ENCODE results near the gene ATP13A5.

ATP13A5 gene

DNA sequence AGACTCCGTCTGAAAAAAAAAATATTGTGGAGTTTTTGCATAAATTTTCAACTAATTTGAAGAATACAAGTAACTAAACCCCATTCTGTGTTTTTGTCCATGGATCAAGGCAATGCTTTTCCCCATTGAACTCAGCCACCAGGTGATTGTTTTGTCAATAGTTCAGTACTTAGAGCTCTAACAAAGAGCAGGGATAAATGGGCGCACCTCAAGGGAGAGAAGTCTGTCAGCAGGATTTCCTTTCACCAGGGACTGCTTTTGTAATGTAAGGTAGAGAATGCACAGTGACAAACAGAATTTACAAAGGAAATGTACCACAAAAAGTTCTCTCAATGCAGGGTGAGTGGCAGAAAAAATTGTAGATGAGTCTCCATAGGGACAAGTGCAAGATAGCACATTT, 10.8 kb upstream of the ATP13A5 start:
- no peak overlapping the region for H3K9ac ChIP-seq (ENCODE audit: low read length in 2 of 2)
- H3K4me3 ChIP-seq (ENCODE audit: low read length in 2 of 2): no peak overlapping the region
- no peaks in the 10 kb centered on the region for H3K36me3 ChIP-seq (ENCODE audit: control insufficient read depth in 2 of 2, insufficient read depth in 2 of 2, low read length in 2 of 2)
- no peaks in the 10 kb centered on the region for H3K9me3 ChIP-seq (ENCODE audit: control insufficient read depth in 2 of 2, low read length in 2 of 2)
- H3K4me1 ChIP-seq (ENCODE audit: control insufficient read depth, insufficient read depth, low read length): no peaks in the 10 kb centered on the region
- H3K27ac ChIP-seq (ENCODE audit: low read length): no peak overlapping the region
- H3K27me3 ChIP-seq (ENCODE audit: control insufficient read depth in 1 of 2, insufficient read depth in 2 of 2, low read length in 2 of 2): no peaks in the 10 kb centered on the region

DNA sequence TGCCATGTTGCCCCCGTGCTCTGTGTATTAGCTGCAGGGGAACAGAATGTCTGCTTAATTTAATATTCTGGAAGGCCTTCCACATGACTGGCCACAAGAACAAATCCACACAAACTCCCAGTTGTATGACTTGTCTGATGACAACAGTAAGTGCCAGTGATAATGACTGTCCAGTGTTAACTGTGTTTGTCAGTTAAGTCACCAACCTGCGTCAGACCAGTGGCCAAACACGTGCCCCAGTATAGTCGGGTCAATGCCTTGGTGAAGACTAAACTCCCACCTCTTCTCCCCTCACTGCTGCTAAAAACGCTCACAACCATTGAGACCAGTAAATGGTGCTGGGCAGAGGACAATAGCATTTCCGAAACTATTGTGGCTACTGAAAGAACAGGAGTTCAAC, 9.8 kb upstream of the ATP13A5 start:
- Histone ChIP-seq H3K9ac (ENCODE audit: low read length in 2 of 2) (no peak overlapping the region), H3K27ac (ENCODE audit: low read length) (no peak overlapping the region), H3K9me3 (ENCODE audit: control insufficient read depth in 2 of 2, low read length in 2 of 2) (no peaks in the 10 kb centered on the region), H3K4me1 (ENCODE audit: control insufficient read depth, insufficient read depth, low read length) (no peaks in the 10 kb centered on the region), H3K27me3 (ENCODE audit: control insufficient read depth in 1 of 2, insufficient read depth in 2 of 2, low read length in 2 of 2) (no peaks in the 10 kb centered on the region), H3K4me3 (ENCODE audit: low read length in 2 of 2) (no peak overlapping the region), H3K36me3 (ENCODE audit: control insufficient read depth in 2 of 2, insufficient read depth in 2 of 2, low read length in 2 of 2) (no peaks in the 10 kb centered on the region)

DNA sequence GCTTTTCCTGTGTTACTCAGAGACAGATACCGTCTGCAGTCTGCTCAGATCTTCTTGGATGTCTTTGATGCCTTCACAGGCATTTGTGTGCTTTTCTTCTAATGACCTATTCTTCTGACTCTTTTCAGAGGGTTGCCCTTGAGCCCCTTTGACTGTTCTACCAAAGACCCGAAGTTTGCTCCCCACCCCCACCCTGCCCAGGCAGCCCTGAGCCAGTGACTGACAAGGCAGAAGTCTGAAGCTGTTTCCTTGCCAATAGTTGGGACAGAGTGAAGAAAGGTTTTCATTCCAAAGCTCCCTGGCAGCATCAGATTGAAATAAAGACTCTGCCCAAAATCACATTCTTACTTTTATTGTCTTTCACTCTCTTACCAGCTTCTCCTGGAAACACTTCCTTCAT, 9.0 kb upstream of the ATP13A5 start:
- Histone ChIP-seq H3K36me3 (ENCODE audit: control insufficient read depth in 2 of 2, insufficient read depth in 2 of 2, low read length in 2 of 2) (no peaks in the 10 kb centered on the region), H3K4me1 (ENCODE audit: control insufficient read depth, insufficient read depth, low read length) (no peaks in the 10 kb centered on the region), H3K27me3 (ENCODE audit: control insufficient read depth in 1 of 2, insufficient read depth in 2 of 2, low read length in 2 of 2) (no peaks in the 10 kb centered on the region), H3K9ac (ENCODE audit: low read length in 2 of 2) (no peak overlapping the region), H3K9me3 (ENCODE audit: control insufficient read depth in 2 of 2, low read length in 2 of 2) (no peaks in the 10 kb centered on the region), H3K4me3 (ENCODE audit: low read length in 2 of 2) (no peak overlapping the region), H3K27ac (ENCODE audit: low read length) (no peak overlapping the region)

GRCh38 chr3:193377591-193377990, 962 bp downstream of the ATP13A5 start:
- Histone ChIP-seq H3K9ac (ENCODE audit: low read length in 2 of 2) (no peak overlapping the region), H3K4me1 (ENCODE audit: control insufficient read depth, insufficient read depth, low read length) (no peaks in the 10 kb centered on the region), H3K27ac (ENCODE audit: low read length) (no peak overlapping the region), H3K4me3 (ENCODE audit: low read length in 2 of 2) (no peak overlapping the region), H3K36me3 (ENCODE audit: control insufficient read depth in 2 of 2, insufficient read depth in 2 of 2, low read length in 2 of 2) (no peaks in the 10 kb centered on the region), H3K27me3 (ENCODE audit: control insufficient read depth in 1 of 2, insufficient read depth in 2 of 2, low read length in 2 of 2) (peaks cover 0 to 2% of the 10 kb centered on the region in 2 donors), H3K9me3 (ENCODE audit: control insufficient read depth in 2 of 2, low read length in 2 of 2) (no peaks in the 10 kb centered on the region)

DNA sequence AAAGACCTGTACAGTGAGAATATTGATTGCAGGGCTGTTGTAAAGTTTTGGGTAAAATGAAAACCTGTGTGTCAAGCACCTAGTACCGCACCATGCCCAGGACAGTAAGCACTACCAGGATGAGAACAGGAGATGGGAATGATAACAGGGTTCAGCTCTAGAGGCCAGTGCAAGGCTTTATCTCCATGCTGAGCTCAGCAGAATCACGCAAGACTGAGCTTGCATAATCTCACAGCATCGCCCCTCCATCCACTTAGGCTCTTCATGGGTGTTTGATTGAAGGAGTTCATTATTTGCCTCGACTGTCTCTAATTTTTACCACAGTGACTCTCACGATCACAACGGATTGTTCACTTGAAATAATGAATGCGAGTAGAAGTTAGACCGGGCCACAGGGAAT, 2.9 kb downstream of the ATP13A5 start:
- Histone ChIP-seq H3K27me3 (ENCODE audit: control insufficient read depth in 1 of 2, insufficient read depth in 2 of 2, low read length in 2 of 2) (peaks cover 0 to 2% of the 10 kb centered on the region in 2 donors), H3K36me3 (ENCODE audit: control insufficient read depth in 2 of 2, insufficient read depth in 2 of 2, low read length in 2 of 2) (no peaks in the 10 kb centered on the region), H3K9ac (ENCODE audit: low read length in 2 of 2) (no peak overlapping the region), H3K4me1 (ENCODE audit: control insufficient read depth, insufficient read depth, low read length) (no peaks in the 10 kb centered on the region), H3K4me3 (ENCODE audit: low read length in 2 of 2) (no peak overlapping the region), H3K27ac (ENCODE audit: low read length) (no peak overlapping the region), H3K9me3 (ENCODE audit: control insufficient read depth in 2 of 2, low read length in 2 of 2) (no peaks in the 10 kb centered on the region)

DNA sequence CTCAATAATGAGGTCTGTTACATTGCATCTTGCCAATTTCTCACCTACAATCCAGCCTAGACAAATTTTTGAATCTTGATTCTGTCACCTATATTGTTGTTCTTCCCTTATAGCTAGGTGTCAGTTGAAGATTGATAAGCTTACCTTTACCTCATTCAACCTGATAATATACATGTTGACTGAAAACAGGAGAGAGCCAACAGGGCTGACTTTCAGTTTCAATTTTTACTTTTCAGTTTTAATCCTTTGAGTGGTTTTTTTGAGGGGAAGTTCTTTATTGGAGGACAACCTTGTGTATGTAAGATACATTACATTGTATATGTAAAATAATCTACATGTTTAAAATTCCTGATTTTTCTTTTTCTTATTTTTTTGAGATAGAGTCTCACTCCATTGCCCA, 5.8 kb downstream of the ATP13A5 start:
- Histone ChIP-seq H3K27ac (ENCODE audit: low read length) (no peak overlapping the region), H3K36me3 (ENCODE audit: control insufficient read depth in 2 of 2, insufficient read depth in 2 of 2, low read length in 2 of 2) (no peaks in the 10 kb centered on the region), H3K27me3 (ENCODE audit: control insufficient read depth in 1 of 2, insufficient read depth in 2 of 2, low read length in 2 of 2) (peaks cover 0 to 2% of the 10 kb centered on the region in 2 donors), H3K9ac (ENCODE audit: low read length in 2 of 2) (no peak overlapping the region), H3K9me3 (ENCODE audit: control insufficient read depth in 2 of 2, low read length in 2 of 2) (no peaks in the 10 kb centered on the region), H3K4me1 (ENCODE audit: control insufficient read depth, insufficient read depth, low read length) (no peaks in the 10 kb centered on the region), H3K4me3 (ENCODE audit: low read length in 2 of 2) (no peak overlapping the region)

- Histone ChIP-seq H3K27ac (ENCODE audit: low read length) (no peak overlapping the region), H3K27me3 (ENCODE audit: control insufficient read depth in 1 of 2, insufficient read depth in 2 of 2, low read length in 2 of 2) (peaks cover 0 to 5% of the 10 kb centered on the region in 2 donors), H3K4me3 (ENCODE audit: low read length in 2 of 2) (no peak overlapping the region), H3K9me3 (ENCODE audit: control insufficient read depth in 2 of 2, low read length in 2 of 2) (no peaks in the 10 kb centered on the region), H3K4me1 (ENCODE audit: control insufficient read depth, insufficient read depth, low read length) (no peaks in the 10 kb centered on the region), H3K36me3 (ENCODE audit: control insufficient read depth in 2 of 2, insufficient read depth in 2 of 2, low read length in 2 of 2) (no peaks in the 10 kb centered on the region), H3K9ac (ENCODE audit: low read length in 2 of 2) (no peak overlapping the region)
Observed at GRCh38 chr3:193367868-193368267, 10.7 kb downstream of the ATP13A5 start.

- H3K27ac ChIP-seq (ENCODE audit: low read length): no peak overlapping the region
- H3K36me3 ChIP-seq (ENCODE audit: control insufficient read depth in 2 of 2, insufficient read depth in 2 of 2, low read length in 2 of 2): no peaks in the 10 kb centered on the region
- no peaks in the 10 kb centered on the region for H3K4me1 ChIP-seq (ENCODE audit: control insufficient read depth, insufficient read depth, low read length)
- no peaks in the 10 kb centered on the region for H3K27me3 ChIP-seq (ENCODE audit: control insufficient read depth in 1 of 2, insufficient read depth in 2 of 2, low read length in 2 of 2)
- no peak overlapping the region for H3K4me3 ChIP-seq (ENCODE audit: low read length in 2 of 2)
- H3K9me3 ChIP-seq (ENCODE audit: control insufficient read depth in 2 of 2, low read length in 2 of 2): no peaks in the 10 kb centered on the region
- H3K9ac ChIP-seq (ENCODE audit: low read length in 2 of 2): no peak overlapping the region
Observed at GRCh38 chr3:193357291-193357690, 21.3 kb downstream of the ATP13A5 start.

DNA sequence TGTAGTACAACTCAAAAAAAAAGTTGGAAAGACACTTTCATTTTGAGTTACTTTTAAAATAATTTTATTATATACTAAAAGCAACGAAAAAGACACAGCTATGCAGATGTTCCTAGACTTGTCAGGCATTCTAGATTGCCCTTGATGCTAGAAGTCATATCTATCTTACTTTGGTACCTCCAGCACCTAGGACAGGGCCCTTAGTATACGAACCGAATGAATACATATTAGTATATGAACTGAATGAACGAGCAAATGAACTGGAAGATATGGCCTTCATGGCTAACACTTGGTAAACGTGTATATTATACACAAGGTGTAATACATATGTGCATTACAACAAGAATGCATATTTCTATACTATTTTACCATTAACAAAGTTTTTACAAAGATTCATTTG, 24.1 kb downstream of the ATP13A5 start:
- Histone ChIP-seq H3K27ac (ENCODE audit: low read length) (no peak overlapping the region), H3K9me3 (ENCODE audit: control insufficient read depth in 2 of 2, low read length in 2 of 2) (no peaks in the 10 kb centered on the region), H3K9ac (ENCODE audit: low read length in 2 of 2) (no peak overlapping the region), H3K4me3 (ENCODE audit: low read length in 2 of 2) (no peak overlapping the region), H3K36me3 (ENCODE audit: control insufficient read depth in 2 of 2, insufficient read depth in 2 of 2, low read length in 2 of 2) (no peaks in the 10 kb centered on the region), H3K27me3 (ENCODE audit: control insufficient read depth in 1 of 2, insufficient read depth in 2 of 2, low read length in 2 of 2) (no peaks in the 10 kb centered on the region), H3K4me1 (ENCODE audit: control insufficient read depth, insufficient read depth, low read length) (no peaks in the 10 kb centered on the region)

GRCh38 chr3:193350744-193351143, 27.8 kb downstream of the ATP13A5 start:
- H3K36me3 ChIP-seq (ENCODE audit: control insufficient read depth in 2 of 2, insufficient read depth in 2 of 2, low read length in 2 of 2): no peaks in the 10 kb centered on the region
- H3K27me3 ChIP-seq (ENCODE audit: control insufficient read depth in 1 of 2, insufficient read depth in 2 of 2, low read length in 2 of 2): no peaks in the 10 kb centered on the region
- no peak overlapping the region for H3K9ac ChIP-seq (ENCODE audit: low read length in 2 of 2)
- H3K4me3 ChIP-seq (ENCODE audit: low read length in 2 of 2): no peak overlapping the region
- no peaks in the 10 kb centered on the region for H3K9me3 ChIP-seq (ENCODE audit: control insufficient read depth in 2 of 2, low read length in 2 of 2)
- no peak overlapping the region for H3K27ac ChIP-seq (ENCODE audit: low read length)
- no peaks in the 10 kb centered on the region for H3K4me1 ChIP-seq (ENCODE audit: control insufficient read depth, insufficient read depth, low read length)

DNA sequence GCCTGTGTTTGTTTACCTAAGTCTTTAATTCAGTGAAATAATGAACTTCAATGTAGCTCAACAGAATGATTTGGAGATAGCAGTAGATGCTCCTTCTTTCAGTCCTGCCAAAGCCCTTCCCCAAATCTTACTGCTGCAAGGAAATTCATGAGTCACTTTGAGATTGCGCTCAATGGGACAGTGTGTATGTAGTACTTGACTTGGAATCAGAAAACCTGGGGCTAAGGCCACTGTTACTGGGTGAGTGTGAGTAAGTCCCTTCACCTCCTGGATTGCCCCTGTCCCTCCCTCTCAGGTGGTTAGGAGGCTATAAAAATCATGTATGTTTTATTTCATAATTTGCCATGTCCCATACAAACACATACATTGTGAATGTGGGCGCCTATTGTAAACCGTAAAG, 29.9 kb downstream of the ATP13A5 start:
- Histone ChIP-seq H3K9ac (ENCODE audit: low read length in 2 of 2) (no peak overlapping the region), H3K4me3 (ENCODE audit: low read length in 2 of 2) (no peak overlapping the region), H3K36me3 (ENCODE audit: control insufficient read depth in 2 of 2, insufficient read depth in 2 of 2, low read length in 2 of 2) (no peaks in the 10 kb centered on the region), H3K27me3 (ENCODE audit: control insufficient read depth in 1 of 2, insufficient read depth in 2 of 2, low read length in 2 of 2) (no peaks in the 10 kb centered on the region), H3K9me3 (ENCODE audit: control insufficient read depth in 2 of 2, low read length in 2 of 2) (no peaks in the 10 kb centered on the region), H3K27ac (ENCODE audit: low read length) (no peak overlapping the region), H3K4me1 (ENCODE audit: control insufficient read depth, insufficient read depth, low read length) (no peaks in the 10 kb centered on the region)
